Ovary (tissue), 9 donors: ENCODE measurements around the gene METTL6. TPM values are rescaled to one million over a fixed set of nuclear protein-coding genes. Genes with fewer than 3 reads are reported as not detected.

ENCODE experiments used
- DNase-seq, 5 donors: peaks; one replicate each; pipeline ENCODE4 v3.0.0-alpha.2; 2019 to 2020
- H3K27ac ChIP-seq, 2 donors: fragments of 200-600 bp; one replicate each; pipeline versions ENCODE4 v1.5.1 to v1.8.0; 2019 to 2022
- H3K27me3 ChIP-seq: fragments of 200-600 bp; one replicate; pipeline ENCODE4 v1.8.0; 2022
- H3K36me3 ChIP-seq: fragments of 200-600 bp; sonication (generic); one replicate; pipeline ENCODE4 v1.5.1; 2019
- H3K4me1 ChIP-seq: one replicate; pipeline ENCODE4 v1.8.1; 2013; ENCODE audit warnings: mild to moderate bottlenecking, moderate library complexity; ENCODE audit not compliant: insufficient read depth
- H3K4me3 ChIP-seq: fragments of 200-600 bp; sonication (generic); one replicate; pipeline ENCODE4 v1.5.1; 2017
- H3K9me3 ChIP-seq, 2 donors: fragments of 200-600 bp in 1 of 2; sonication (generic) in 1 of 2; one replicate each; pipeline versions ENCODE4 v1.5.1 to v1.8.1; 2013 to 2019; ENCODE audit warnings: mild to moderate bottlenecking in 1 of 2, moderate library complexity in 1 of 2
- EP300 ChIP-seq: sonication (generic); formaldehyde crosslinking; IDR thresholded peaks from one replicate; pipeline ENCODE4 v1.6.1; 2017; ENCODE audit warnings: antibody characterized with exemption
- POLR2A ChIP-seq: fragments of 450-650 bp; IDR thresholded peaks from one replicate; pipeline ENCODE4 v1.6.1; 2017; ENCODE audit warnings: antibody characterized with exemption, mild to moderate bottlenecking, moderate library complexity
- WGBS, 3 donors: extraction: QIAGEN DNeasy Blood & Tissue Kit in 1 of 3; methylation state at CpG; one replicate each; pipeline versions ENCODE4 v1.1.5 to v1.1.7; 2013 to 2017; 5-methylcytosine and 5-hydroxymethylcytosine counted together
- intact Hi-C, 4 donors: fragments of 100-400 bp; cut with DNase I; formaldehyde crosslinking; loops; one replicate each; pipeline versions ENCODE4 v1.11.0 to v1.15.1; 2022 to 2023
- polyA plus RNA-seq, 2 donors: library from polyadenylated mRNA; stranded (reverse); fragments of 200-250 nt in 1 of 2; fragments of 350-450 nt in 1 of 2; fragmentation: Illumina TruSeq in 1 of 2; extraction: RNeasy Lipid Tissue Mini Kit (QIAGEN cat#74804) in 1 of 2; gene quantifications; one replicate each; pipeline ENCODE4 v1.2.3, GENCODE V29; 2013 to 2014
- total RNA-seq, 7 donors: library from RNA; depleted of rRNA in 2 of 7; stranded (reverse); fragments of >200 nt in 2 of 7; fragmentation: NEBNext Ultra II Directional in 3 of 7; extraction: Animal tissue kit (Norgen Biotek cat#: 25700) in 3 of 7; gene quantifications; one replicate each; pipeline versions ENCODE4 v1.1.0 to v1.2.4, GENCODE V29; 2016 to 2023
- TF ChIP-seq, protein P1 (sequence below), 3 donors: fragments of 450-650 bp in 2 of 3; fragments of 200-600 bp in 1 of 3; IDR thresholded peaks; one replicate each; pipeline versions ENCODE4 v1.5.1 to v1.8.0; 2016 to 2022; ENCODE audit warnings: antibody characterized with exemption in 3 of 3, mild to moderate bottlenecking in 1 of 3
- donor health status: DM: no; HTN: no; CAD: no; lungs with moderate emphysema.
- donor health status: DM: no; HTN: no; CAD: no.
- donor health status: Bipolar disorder and iron deficiency.
- donor health status: DM: yes; HTN: yes; CAD: no.
- donor health status: DM: no; HTN: no; CAD: no.
- donor health status: DM: yes; HTN: yes; CAD: no.

The METTL6 gene
- total and polyA plus RNA-seq, 9 donors = 13.0 to 25.6 (median 21.7) TPM

DNA sequence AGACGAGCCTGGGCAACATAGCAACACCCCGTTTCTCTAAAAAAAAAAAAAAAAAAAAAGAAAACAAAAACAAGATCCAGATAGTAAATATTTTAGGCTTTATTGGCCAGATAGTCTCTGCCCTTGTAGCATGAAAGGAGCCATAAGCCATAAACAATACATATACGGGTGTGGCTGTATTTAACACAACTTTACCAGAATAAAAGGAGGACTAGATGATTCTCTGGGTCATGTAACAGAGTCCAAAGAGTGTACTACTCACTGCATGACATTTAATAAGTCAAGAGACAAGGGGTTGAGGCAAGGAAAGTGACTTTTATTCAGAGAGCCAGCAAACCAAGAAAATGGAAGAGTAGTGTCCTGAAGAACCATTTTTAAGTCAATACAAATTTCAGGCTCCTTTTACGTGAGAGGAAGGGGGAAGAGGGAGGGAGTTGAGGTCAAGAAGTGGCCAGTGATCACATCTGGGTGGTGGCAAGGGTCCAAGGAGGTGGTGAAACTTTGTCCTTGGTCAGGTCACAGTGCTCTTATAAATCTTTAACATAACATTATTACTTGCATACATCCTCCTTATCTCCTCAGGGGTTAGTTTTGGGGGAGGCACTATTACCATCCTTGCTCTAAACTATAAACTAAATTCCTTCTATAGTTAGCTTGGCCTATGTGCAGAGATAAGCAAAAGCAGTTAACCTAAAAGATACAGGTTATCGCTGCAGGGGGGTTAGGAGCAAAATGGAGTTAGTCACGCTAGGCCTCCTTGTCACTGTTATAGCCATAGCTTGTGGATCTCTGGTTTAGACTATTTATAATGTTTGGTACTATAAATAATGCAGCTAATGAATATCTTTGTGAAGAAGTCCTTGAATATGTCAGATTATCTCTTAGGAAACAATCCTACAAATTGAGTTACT is 46.1 kb downstream of the METTL6 start:
- no peak for DNase-seq
- H3K27me3 ChIP-seq = no peaks in the 10 kb centered on the region
- no peaks in the 10 kb centered on the region for H3K9me3 ChIP-seq
- no peak overlapping the region for H3K4me3 ChIP-seq
- no peak overlapping the region for H3K27ac ChIP-seq
- intact Hi-C loops = loop anchor here in 2 of 4 donors (2.0 to 5.0 kb wide), 2 partner anchors 112 to 174 kb away; partner anchors contain the start of gene CAPN7 (in 1 of the 2)
- H3K4me1 ChIP-seq = peaks cover 2% of the 10 kb centered on the region
- no peaks in the 10 kb centered on the region for H3K36me3 ChIP-seq
- TF ChIP-seq POLR2A (no peak), EP300 (no peak)
- TF ChIP-seq, protein P1, sequence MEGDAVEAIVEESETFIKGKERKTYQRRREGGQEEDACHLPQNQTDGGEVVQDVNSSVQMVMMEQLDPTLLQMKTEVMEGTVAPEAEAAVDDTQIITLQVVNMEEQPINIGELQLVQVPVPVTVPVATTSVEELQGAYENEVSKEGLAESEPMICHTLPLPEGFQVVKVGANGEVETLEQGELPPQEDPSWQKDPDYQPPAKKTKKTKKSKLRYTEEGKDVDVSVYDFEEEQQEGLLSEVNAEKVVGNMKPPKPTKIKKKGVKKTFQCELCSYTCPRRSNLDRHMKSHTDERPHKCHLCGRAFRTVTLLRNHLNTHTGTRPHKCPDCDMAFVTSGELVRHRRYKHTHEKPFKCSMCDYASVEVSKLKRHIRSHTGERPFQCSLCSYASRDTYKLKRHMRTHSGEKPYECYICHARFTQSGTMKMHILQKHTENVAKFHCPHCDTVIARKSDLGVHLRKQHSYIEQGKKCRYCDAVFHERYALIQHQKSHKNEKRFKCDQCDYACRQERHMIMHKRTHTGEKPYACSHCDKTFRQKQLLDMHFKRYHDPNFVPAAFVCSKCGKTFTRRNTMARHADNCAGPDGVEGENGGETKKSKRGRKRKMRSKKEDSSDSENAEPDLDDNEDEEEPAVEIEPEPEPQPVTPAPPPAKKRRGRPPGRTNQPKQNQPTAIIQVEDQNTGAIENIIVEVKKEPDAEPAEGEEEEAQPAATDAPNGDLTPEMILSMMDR (IDR thresholded peaks at IDR 0.05) = no peak
- 52 to 68% (median 55%) methylated on average over 6 of the region's 6 CpGs for WGBS, 3 donors

DNA sequence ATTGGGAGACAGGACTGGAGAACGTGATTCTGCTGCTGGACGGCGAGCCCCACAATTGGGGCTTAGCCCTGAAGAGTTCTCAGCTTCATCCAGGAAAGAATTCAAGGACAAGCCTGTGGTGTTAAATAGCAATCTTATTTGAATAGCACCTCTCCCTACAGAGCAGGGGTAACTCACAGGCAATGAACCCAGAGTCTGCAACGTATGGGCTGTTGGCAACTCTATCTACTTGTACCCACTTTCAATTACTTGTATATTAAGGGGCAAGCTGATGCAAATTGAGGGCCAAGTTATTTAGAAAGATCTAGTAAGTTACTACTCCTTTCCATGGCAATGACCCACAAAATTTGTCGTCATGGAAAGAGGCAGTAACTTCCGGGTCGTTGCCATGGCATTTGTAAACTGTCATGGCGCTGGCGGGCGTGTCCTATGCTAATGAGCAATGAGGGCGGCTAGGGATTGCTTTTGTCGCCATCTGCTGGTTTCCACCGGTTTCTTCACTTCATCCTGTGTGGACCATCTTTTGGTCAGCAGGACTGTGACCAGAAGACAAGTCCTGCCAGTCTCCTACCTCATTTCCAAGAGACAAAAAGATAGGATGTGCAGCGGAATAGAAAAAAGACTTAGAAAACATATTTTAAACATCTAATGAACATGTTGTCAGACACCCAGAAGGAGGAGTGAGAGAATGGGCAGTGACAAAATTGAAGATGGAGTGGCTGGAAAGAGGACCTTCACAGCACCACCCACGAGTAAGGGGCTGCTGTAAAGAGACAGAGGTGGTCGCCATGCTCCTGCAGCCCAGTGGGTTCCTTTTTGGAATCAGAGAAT is 49.2 kb downstream of the METTL6 start:
- TF ChIP-seq EP300 (peak; percentile 77), POLR2A (no peak)
- TF ChIP-seq, protein P1 (IDR thresholded peaks at IDR 0.05) = peak; percentile 90 to 93 (median 92)

DNA sequence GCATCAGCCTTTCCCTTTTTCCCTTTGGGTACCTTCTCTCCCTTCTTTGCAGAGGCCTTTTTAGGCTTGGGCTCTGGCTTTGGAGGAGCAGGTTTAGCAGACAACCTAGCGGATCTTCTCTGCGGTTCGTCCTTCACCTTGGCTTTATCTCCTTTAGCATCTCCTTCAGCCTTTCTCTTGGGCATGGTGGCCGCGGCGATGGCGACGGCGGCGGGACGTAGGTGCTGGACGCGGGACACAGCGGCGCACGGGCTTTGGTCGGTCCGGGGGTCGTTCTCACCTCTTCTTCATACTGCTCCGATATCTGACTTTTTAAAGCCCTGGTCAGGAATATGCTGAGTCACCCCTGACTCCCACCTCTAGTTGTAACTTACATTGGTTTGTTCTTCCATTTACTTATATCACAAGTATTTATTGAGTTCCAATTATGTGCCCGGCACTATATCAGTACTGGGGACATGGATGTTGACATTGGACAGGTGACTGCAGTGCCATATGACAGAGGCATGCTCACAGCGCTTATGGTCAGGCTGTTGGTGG is 51.8 kb downstream of the METTL6 start:
- Histone ChIP-seq H3K4me3 (no peak overlapping the region), H3K27me3 (no peaks in the 10 kb centered on the region), H3K27ac (no peak overlapping the region), H3K4me1 (peaks cover 2% of the 10 kb centered on the region), H3K36me3 (no peaks in the 10 kb centered on the region), H3K9me3 (no peaks in the 10 kb centered on the region)
- no peak for DNase-seq
- intact Hi-C loops = loop anchor here (5.0 kb wide), 2 partner anchors 43 to 108 kb away; partner anchors contain the start of gene SH3BP5 (in 2 of the 4)
- TF ChIP-seq POLR2A = no peak
- TF ChIP-seq, protein P1 (IDR thresholded peaks at IDR 0.05) = no peak
- TF ChIP-seq EP300 = no peak
- WGBS, 3 donors = 93 to 94% (median 93%) methylated on average over 22 of the region's 22 CpGs

More for the DNA sequence above, 49.2 kb downstream of the METTL6 start:
- DNase-seq = peak; percentile 93 to 98 (median 96)
- 21 to 24% (median 23%) methylated on average over 16 of the region's 16 CpGs for WGBS, 3 donors
- peaks cover 2% of the 10 kb centered on the region for H3K4me1 ChIP-seq
- no peaks in the 10 kb centered on the region for H3K9me3 ChIP-seq
- intact Hi-C loops = loop anchor here (5.0 kb wide), 2 partner anchors 46 to 111 kb away; partner anchors contain the start of gene SH3BP5 (in 2 of the 4)
- no peaks in the 10 kb centered on the region for H3K36me3 ChIP-seq
- H3K27me3 ChIP-seq = no peaks in the 10 kb centered on the region
- H3K27ac ChIP-seq = peak overlapping the region; percentile 2 to 66
- H3K4me3 ChIP-seq = no peak overlapping the region

DNA sequence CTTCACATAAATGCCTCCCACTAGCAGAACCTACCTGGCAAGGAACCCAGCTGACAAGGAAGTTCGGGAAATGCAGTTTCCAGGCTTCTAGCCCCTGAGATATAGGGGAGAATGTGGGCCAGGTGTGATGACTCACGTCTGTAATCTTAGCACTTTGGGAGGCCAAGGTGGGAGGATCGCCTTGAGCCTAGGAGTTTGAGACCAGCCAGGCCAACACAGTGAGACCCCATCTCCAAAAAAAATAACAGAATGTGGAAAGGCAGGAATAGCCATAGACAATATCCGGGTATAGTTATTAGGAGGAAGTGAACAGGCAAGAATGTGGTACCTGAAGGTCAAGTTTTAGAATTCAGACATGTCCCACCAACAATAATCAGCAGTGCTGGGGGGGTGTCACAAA is 54.4 kb downstream of the METTL6 start:
- intact Hi-C loops = no loop called here
- DNase-seq = no peak
- TF ChIP-seq POLR2A (no peak), EP300 (no peak)
- TF ChIP-seq, protein P1 (IDR thresholded peaks at IDR 0.05) = no peak
- no peaks in the 10 kb centered on the region for H3K4me1 ChIP-seq
- H3K4me3 ChIP-seq = no peak overlapping the region
- H3K36me3 ChIP-seq = no peaks in the 10 kb centered on the region
- WGBS, 3 donors = 78 to 88% (median 84%) methylated on average over 4 of the region's 4 CpGs
- no peaks in the 10 kb centered on the region for H3K9me3 ChIP-seq
- H3K27ac ChIP-seq = no peak overlapping the region
- no peaks in the 10 kb centered on the region for H3K27me3 ChIP-seq
